HG02588 (cell line): Measurements from ENCODE around the gene SEC24B.
"Not testable (repeated sequence)": the region's sequence is repeated elsewhere in the genome, so short reads cannot be mapped to it uniquely, and the experiment has no call there.

ENCODE experiments used
- ATAC-seq: cut with Tn5 transposase; IDR thresholded peaks from one replicate; pipeline ENCODE4 v1.9.1; 2021; ENCODE audit warnings: mild to moderate bottlenecking, moderate library complexity; ENCODE audit not compliant: unreplicated experiment

Gene SEC24B

DNA sequence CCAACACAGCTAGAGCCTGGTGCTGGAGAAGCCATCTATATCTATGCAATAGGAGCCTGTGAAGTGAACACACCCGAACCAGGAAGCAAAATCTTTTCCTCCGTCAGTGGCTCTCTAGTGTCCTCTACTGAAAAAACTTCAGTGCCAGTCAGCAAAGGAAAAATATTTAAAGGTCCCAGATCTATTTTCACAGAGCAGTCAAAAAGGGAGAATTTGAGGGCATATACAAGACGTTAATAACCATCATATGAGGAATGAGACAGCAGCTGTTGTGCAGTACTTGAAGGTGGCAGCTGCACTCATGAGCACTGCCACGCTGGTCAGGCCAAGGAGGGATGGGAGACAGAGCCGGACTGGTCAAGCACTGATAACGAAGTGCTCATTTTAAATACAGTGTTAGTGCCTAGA lies 140.8 kb downstream of the SEC24B start:
- ATAC-seq = no peak

DNA sequence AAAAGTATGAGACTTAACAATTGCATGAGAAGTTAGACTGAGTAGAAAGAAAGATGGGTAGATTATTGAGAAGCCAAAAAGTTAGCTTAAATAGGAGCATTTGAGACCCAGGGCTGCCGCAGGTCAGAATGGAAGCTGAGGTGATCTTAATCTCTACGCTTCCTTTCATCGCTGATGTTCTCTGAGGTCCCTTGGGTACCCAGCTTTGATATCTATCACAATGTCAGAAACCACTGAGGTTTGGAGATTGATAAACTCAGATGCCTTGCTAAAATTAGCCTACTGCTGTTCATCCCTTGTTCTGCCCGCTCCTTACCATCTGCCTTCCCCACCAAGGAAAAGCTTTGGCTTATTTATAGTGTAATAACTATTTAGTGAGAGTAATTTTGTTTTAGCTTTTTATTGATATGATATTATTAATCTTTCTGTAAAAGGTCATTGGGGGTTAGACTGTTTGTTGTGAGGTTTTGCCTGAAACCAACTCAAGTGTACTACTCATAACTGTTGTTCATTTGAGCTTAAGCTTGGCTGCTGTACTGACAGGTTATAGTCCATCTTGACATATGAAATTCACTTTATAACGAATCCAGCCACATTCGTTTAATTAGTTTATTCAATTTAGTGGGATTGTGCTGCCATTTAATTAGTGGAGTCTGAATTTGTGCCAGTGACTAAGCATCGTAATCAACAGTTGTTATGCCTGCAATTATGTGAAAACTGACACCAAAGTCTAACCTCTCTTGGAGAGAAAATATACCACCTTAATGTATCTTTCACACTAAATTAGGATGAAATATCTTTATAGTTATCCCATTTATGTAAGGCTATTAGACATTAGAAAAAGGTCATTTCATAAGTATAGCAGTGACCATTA lies 141.6 kb downstream of the SEC24B start:
- no peak for ATAC-seq

DNA sequence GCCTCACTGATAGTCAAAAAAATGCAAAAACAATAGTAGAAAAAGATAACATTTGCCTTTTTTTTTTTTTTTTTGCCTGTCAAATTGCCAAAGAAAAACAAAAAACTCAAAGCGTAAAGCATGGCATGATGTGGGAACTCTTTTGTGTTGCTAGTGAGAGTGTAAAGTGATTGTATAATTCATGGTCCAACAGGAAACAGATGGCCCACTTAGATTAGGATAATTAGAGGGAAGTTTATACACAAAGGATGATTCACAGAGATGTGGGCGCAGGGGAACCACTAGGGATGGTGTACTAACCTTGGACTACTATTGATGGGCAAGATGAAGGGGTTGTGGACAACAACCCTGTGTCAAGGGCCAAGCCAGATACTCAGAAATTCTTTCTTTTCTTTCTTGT lies 142.8 kb downstream of the SEC24B start:
- no peak for ATAC-seq

DNA sequence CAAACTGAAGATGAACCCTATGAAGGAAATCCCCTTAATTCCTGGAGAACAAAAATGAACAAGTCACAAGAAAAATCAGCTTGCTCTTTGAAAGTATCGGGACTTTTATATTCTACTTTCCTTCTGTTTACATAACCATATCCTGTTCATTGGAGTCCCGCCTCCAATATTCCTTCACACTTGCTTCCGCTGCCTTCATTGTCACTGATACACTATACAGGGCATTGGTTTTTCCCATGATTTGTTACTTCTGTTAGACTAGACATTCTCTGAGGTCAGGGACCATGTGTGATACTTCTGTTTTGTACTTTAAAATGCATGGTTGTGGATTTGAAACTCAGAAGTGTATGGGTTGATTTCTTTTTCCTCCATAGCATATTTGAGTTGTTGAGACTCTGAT lies 145.2 kb downstream of the SEC24B start:
- no peak for ATAC-seq

DNA sequence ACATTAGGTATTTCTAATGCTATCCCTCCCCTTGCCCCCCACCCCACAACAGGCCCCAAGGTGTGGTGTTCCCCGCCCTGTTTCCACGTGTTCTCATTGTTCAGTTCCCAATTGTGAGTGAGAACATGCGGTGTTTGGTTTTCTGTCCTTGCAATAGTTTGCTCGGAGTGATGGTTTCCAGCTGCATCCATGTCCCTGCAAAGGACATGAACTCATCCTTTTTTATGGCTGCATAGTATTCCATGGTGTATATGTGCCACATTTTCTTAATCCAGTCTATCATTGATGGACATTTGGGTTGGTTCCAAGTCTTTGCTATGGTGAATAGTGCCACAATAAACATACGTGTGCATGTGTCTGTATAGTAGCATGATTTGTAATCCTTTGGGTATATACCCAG lies 146.4 kb downstream of the SEC24B start:
- not testable (repeated sequence) for ATAC-seq

DNA sequence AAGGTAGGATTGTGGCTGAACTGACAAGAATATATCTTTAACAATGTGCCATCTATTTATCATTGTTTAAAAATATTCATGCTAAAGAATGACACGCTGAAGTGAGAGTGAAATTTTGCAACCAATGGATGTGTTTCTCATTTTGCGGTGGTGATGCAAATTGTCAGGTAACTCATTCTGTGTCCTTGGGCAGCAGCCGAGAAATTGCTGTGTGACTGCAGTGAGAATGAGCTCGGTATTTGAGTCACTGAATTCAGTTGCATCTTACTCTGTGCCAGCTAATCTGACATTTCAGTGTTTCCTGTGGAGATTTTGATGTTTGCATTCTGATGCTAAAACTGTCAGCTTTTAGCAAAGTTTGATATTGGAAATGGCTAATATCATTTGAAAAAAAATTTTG lies 154.6 kb downstream of the SEC24B start:
- peak; percentile 99 for ATAC-seq

DNA sequence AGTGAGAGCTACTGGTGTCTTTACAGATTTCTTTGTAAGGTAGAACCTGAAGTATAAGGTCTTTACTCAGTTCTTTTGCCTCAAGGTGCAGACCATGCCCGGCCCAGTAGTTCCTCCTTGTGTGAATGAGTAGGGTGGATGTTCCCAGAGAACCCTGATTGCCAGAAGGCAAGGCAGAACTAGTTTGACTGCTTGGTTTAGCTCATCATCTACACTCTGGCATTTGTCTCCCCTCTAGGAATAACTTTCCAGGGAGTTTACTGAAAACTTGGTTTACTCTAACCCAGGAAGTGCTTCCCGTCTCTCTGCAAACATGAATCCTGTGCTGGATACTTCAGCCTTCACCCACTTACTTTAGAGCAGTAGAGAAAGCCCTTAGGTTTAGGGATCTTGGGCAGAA lies 155.5 kb downstream of the SEC24B start:
- no peak for ATAC-seq

DNA sequence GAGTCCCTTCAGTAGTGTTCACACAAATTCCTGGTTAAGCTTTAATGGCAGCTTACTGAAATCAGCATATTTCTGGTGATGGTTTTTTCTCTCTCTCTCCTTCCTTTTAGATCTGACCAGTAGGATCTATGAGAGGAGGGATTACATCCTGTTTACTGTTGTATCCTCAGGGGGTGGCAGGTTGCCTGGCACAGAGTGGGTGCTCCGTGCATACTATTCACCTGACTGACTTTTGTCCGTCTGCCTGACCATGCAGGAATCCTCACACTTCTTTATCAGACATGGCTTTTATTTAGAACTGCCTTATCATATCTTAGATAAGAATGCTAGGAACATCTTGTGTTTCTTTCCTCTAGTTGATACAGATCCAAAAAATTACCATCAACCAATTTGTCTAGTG lies 156.0 kb downstream of the SEC24B start:
- ATAC-seq = no peak
